Testis (tissue), 5 donors: ENCODE measurements around the gene STATH. TPM values are rescaled to one million over a fixed set of nuclear protein-coding genes. Genes with fewer than 3 reads are reported as not detected.

Source experiments
- DNase-seq: peaks from one replicate; pipeline ENCODE4 v3.0.0-alpha.2; 2019
- H3K27ac ChIP-seq, 2 donors: fragments of 200-600 bp; sonication (generic); one replicate each; pipeline ENCODE4 v1.5.1; 2019
- H3K27me3 ChIP-seq: fragments of 200-600 bp; sonication (generic); one replicate; pipeline ENCODE4 v1.5.1; 2019
- H3K36me3 ChIP-seq: fragments of 200-600 bp; sonication (generic); one replicate; pipeline ENCODE4 v1.5.1; 2017; ENCODE audit warnings: low read depth; ENCODE audit errors: missing control alignments
- H3K4me1 ChIP-seq: fragments of 200-600 bp; sonication (generic); one replicate; pipeline ENCODE4 v1.5.1; 2019
- H3K4me3 ChIP-seq, 2 donors: fragments of 200-600 bp; sonication (generic); one replicate each; pipeline ENCODE4 v1.5.1; 2017 to 2019
- H3K9me3 ChIP-seq: fragments of 200-600 bp; sonication (generic); one replicate; pipeline ENCODE4 v1.5.1; 2017
- CTCF ChIP-seq, 3 experiments: fragments of 450-650 bp in 2 of 3; fragments of 200-600 bp in 1 of 3; sonication (generic) in 1 of 3; IDR thresholded peaks; one replicate each; pipeline ENCODE4 v1.5.1; 2016 to 2019; ENCODE audit warnings: antibody characterized with exemption in 3 of 3, mild to moderate bottlenecking in 2 of 3, moderate library complexity in 1 of 3
- POLR2A ChIP-seq: fragments of 450-650 bp; IDR thresholded peaks from one replicate; pipeline ENCODE4 v1.6.1; 2017; ENCODE audit warnings: antibody characterized with exemption, mild to moderate bottlenecking, moderate library complexity
- WGBS, 2 donors: methylation state at CpG; one replicate each; pipeline ENCODE4 v1.1.5; 2018; 5-methylcytosine and 5-hydroxymethylcytosine counted together
- intact Hi-C: fragments of 100-400 bp; cut with DNase I; formaldehyde crosslinking; loops from one replicate; pipeline ENCODE4 v1.15.1; 2023; ENCODE audit warnings: low total_unique reads
- long read RNA-seq, 2 donors: transcript quantifications; one replicate each; lab custom pipeline, GENCODE V29; 2026
- polyA plus RNA-seq: library from polyadenylated mRNA; stranded (reverse); fragments of 350-450 nt; fragmentation: Illumina TruSeq; extraction: RNeasy Lipid Tissue Mini Kit (QIAGEN cat#74804); gene quantifications from one replicate; pipeline ENCODE4 v1.2.3, GENCODE V29; 2014; ENCODE audit warnings: low read depth, low replicate concordance; ENCODE audit not compliant: insufficient read depth
- total RNA-seq, 2 donors: library from RNA; depleted of rRNA; stranded (reverse); fragments of >200 nt; gene quantifications; one replicate each; pipeline ENCODE4 v1.2.3, GENCODE V29; 2016

The STATH gene, protein sequence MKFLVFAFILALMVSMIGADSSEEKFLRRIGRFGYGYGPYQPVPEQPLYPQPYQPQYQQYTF
- total RNA-seq (not detected), polyA plus RNA-seq (not detected)
- long read RNA-seq, donor 1: 0 reads
- long read RNA-seq, donor 2: 0 reads

- Histone ChIP-seq H3K4me3 (no peak within 1 kb of the TSS), H3K36me3 (no peaks in the 10 kb centered on the region), H3K27ac (no peak within 1 kb of the TSS), H3K27me3 (no peaks in the 10 kb centered on the region), H3K9me3 (no peaks in the 10 kb centered on the region), H3K4me1 (no peaks in the 10 kb centered on the region)
- intact Hi-C loops: no loop called here
- no peak for DNase-seq
- TF ChIP-seq POLR2A (no peak), CTCF (IDR thresholded peaks at IDR 0.05) (no peak)
- WGBS, 2 donors: 76 to 82% methylated on average over 3 of the region's 3 CpGs
Observed at GRCh38 chr4:69995526-69996016, at the start of gene STATH. TSS of gene STATH (plus strand) at chr4:69995966. CDS start at chr4:69998438, 2,472 bp downstream.

DNA sequence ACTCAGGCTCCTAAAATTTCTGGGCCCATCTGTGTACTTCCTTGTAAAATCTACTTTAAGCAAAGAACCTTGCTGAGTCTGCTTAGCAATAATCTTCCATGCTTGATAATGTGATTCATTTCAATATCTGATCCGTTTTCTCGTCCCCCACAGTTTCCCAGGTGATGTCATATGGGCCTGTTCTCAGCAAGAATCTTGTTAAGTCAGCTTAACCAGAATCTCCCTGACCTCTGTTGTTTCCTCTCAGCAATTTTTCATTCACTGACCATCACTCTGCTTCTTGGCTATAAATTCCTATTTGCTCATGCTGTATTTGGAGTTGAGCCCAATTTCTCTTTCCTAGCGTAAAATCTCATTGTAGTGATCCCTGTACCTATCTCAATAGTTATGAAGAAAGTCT, 44.2 kb upstream of the STATH start:
- Histone ChIP-seq H3K9me3 (no peaks in the 10 kb centered on the region), H3K27ac (no peak overlapping the region), H3K4me1 (no peaks in the 10 kb centered on the region), H3K36me3 (no peaks in the 10 kb centered on the region), H3K4me3 (no peak overlapping the region), H3K27me3 (no peaks in the 10 kb centered on the region)
- WGBS, 2 donors: 87 to 90% methylated on average over 3 of the region's 3 CpGs
- intact Hi-C loops: no loop called here
- TF ChIP-seq CTCF (IDR thresholded peaks at IDR 0.05): no peak
- no peak for TF ChIP-seq POLR2A
- DNase-seq: no peak

GRCh38 chr4:69957209-69957608, 38.6 kb upstream of the STATH start:
- intact Hi-C loops: no loop called here
- 83 to 100% methylated on average over 1 of the region's 1 CpG for WGBS, 2 donors

DNA sequence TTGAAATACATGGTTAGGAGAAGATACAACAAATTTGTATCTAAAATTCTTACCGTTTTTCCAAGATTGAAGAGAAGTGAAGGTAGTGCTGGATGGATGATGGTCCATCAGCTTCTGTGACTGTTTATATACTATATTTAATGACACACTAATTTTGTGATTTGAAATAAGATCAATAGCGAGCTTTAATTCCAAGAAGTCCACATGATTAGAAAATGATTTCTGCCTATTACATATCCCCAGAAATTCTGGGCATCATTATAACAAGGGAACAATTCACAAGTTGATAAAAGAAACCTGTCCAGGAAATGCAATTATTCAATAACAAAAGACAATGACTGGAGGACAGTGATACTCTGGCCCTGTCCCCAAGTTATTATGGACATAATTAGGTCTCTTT, 30.1 kb upstream of the STATH start, which contains the start of gene CSN2:
TSS of gene CSN2 (minus strand) at position 101 of the 400 bp plus-strand sequence. CDS start 4,733 bp downstream, outside the sequence.
- no peaks in the 10 kb centered on the region for H3K36me3 ChIP-seq
- H3K27me3 ChIP-seq: no peaks in the 10 kb centered on the region
- H3K4me3 ChIP-seq: no peak within 1 kb of the TSS
- TF ChIP-seq CTCF (IDR thresholded peaks at IDR 0.05) (no peak), POLR2A (no peak)
- no peak within 1 kb of the TSS for H3K27ac ChIP-seq
- no peak for DNase-seq
- H3K9me3 ChIP-seq: no peaks in the 10 kb centered on the region
- 91 to 92% methylated on average over 2 of the region's 2 CpGs for WGBS, 2 donors
- intact Hi-C loops: no loop called here
- no peaks in the 10 kb centered on the region for H3K4me1 ChIP-seq

More at GRCh38 chr4:69957209-69957608, 38.6 kb upstream of the STATH start:
- Histone ChIP-seq H3K27ac (no peak overlapping the region), H3K4me1 (no peaks in the 10 kb centered on the region), H3K36me3 (no peaks in the 10 kb centered on the region), H3K27me3 (no peaks in the 10 kb centered on the region), H3K4me3 (no peak overlapping the region), H3K9me3 (no peaks in the 10 kb centered on the region)
- DNase-seq: no peak
- TF ChIP-seq CTCF (IDR thresholded peaks at IDR 0.05) (no peak), POLR2A (no peak)

DNA sequence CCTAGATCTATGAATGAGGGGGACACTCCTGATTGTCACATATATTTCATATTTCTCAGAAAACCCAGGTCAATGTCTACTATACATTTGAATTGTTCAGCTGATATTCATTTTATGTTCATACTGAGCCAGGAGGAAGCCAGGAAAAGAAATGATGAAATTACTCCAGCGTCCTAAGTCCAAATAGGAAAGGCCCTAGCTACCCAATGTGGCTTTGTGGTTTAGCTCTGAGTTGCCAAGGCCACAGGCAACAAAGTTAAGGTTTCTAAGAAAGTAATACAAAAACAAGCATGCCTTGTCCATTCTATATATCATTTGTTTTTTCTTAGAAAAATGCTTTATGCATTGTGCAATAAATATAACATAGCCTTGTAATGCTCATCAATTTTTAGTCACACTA, 25.7 kb upstream of the STATH start:
- WGBS, 2 donors: 75 to 78% methylated on average over 1 of the region's 1 CpG

More for the DNA sequence above, 25.7 kb upstream of the STATH start:
- DNase-seq: no peak
- H3K27ac ChIP-seq: no peak overlapping the region
- H3K4me1 ChIP-seq: no peaks in the 10 kb centered on the region
- no peak for TF ChIP-seq POLR2A
- TF ChIP-seq CTCF (IDR thresholded peaks at IDR 0.05): no peak
- H3K4me3 ChIP-seq: no peak overlapping the region
- H3K27me3 ChIP-seq: no peaks in the 10 kb centered on the region
- no peaks in the 10 kb centered on the region for H3K36me3 ChIP-seq
- H3K9me3 ChIP-seq: no peaks in the 10 kb centered on the region
- intact Hi-C loops: no loop called here
